GDM1 (cell line): ENCODE results near the gene KRT14.
"Not testable (repeated sequence)": the region's sequence is repeated elsewhere in the genome, so short reads cannot be mapped to it uniquely, and the experiment has no call there.

ENCODE experiments used
- DNase-seq: peaks from one replicate; lab custom pipeline; 2025; lab: John Stamatoyannopoulos, UW

Gene KRT14

GRCh38 chr17:41578971-41579370, 7.7 kb downstream of the KRT14 start:
- no peak for DNase-seq

- DNase-seq: no peak
Measured at GRCh38 chr17:41578538-41578937, 8.2 kb downstream of the KRT14 start.

- DNase-seq: not testable (repeated sequence)
Measured at GRCh38 chr17:41576740-41577139, 10.0 kb downstream of the KRT14 start.

GRCh38 chr17:41575336-41575735, 11.4 kb downstream of the KRT14 start:
- DNase-seq: no peak

GRCh38 chr17:41571561-41572434, 14.9 kb downstream of the KRT14 start, which contains the start of gene KRT9:
Gene KRT9, minus strand, starts transcription at chr17:41572059. Its CDS starts 67 bp downstream, at chr17:41571992.
- no peak for DNase-seq

- DNase-seq: no peak
Measured at GRCh38 chr17:41567317-41567716, 19.4 kb downstream of the KRT14 start.

GRCh38 chr17:41565338-41565737, 21.4 kb downstream of the KRT14 start:
- no peak for DNase-seq

- DNase-seq: no peak
Measured at GRCh38 chr17:41563607-41564170, 23.0 kb downstream of the KRT14 start.

- DNase-seq: no peak
Measured at GRCh38 chr17:41561554-41561953, 25.1 kb downstream of the KRT14 start.

- DNase-seq: no peak
Measured at GRCh38 chr17:41559548-41559947, 27.1 kb downstream of the KRT14 start.

- no peak for DNase-seq
Measured at GRCh38 chr17:41556931-41557330, 29.8 kb downstream of the KRT14 start.

- DNase-seq: no peak
Measured at GRCh38 chr17:41556306-41556705, 30.4 kb downstream of the KRT14 start.

- no peak for DNase-seq
Measured at GRCh38 chr17:41555105-41555887, 31.4 kb downstream of the KRT14 start.

- DNase-seq: no peak
Measured at GRCh38 chr17:41553987-41554680, 32.6 kb downstream of the KRT14 start.

- DNase-seq: no peak
Measured at GRCh38 chr17:41553176-41553575, 33.5 kb downstream of the KRT14 start.

GRCh38 chr17:41552455-41552854, 34.2 kb downstream of the KRT14 start:
- no peak for DNase-seq

GRCh38 chr17:41551365-41551764, 35.3 kb downstream of the KRT14 start:
- DNase-seq: no peak

- DNase-seq: no peak
Measured at GRCh38 chr17:41549596-41550039, 37.1 kb downstream of the KRT14 start.

GRCh38 chr17:41548844-41549595, 37.7 kb downstream of the KRT14 start:
- DNase-seq: peak; percentile 72

GRCh38 chr17:41547921-41548843, 38.5 kb downstream of the KRT14 start:
- DNase-seq: peak; percentile 59
